LNCAP (cell line): ENCODE results near the gene FZD4.

Experiments used
- CTCF ChIP-seq: fragments of 450-650 bp; IDR thresholded peaks from 2 replicates; pipeline ENCODE4 v1.5.1; 2017; ENCODE audit warnings: mild to moderate bottlenecking

The FZD4 gene

DNA sequence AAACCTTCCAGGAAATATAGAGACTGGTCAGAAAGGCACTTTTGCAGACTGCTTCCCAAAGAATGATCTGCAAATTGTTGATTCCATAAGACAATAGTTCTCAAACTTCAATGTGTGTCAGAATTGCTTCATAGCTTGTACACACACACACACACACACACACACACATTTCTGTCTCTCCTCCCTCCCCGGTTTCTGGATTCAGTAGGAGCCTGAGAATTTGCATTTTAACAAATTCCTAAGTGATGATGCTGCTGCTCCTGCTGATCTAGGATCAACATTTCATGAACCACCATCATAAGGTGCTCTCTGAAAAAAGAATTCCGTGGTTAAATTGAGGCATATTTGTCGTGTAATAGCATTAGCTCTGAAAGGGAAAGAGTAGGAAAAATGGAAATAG lies 35.3 kb upstream of the FZD4 start:
- TF ChIP-seq CTCF: no peak

- no peak for TF ChIP-seq CTCF
These were observed 34.8 kb upstream of the FZD4 start for GRCh38 chr11:86990031-86990430.

DNA sequence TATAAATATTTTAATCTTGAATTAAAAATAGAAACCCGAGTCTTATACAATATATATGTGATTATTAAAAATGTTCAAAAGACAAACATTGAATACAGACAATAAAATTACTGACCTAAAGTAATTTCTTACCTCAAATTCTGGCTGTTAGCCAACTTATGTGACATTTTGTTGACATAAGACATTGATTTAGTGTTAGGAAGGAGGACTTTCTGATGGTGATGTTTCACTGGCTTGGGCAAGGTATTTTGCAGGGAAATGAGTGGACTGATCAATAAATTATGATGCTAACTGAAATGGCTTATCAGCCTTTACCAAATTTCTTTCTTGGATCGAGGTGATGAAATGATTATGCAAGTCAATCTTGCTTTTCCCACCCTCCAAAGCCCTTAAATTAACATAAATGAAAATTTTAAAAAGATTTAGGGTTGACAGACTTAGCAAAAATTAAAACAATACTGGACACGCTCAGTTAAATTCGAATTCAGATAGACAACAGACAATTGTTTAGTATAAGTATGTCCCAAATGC lies 33.2 kb upstream of the FZD4 start:
- TF ChIP-seq CTCF: no peak

DNA sequence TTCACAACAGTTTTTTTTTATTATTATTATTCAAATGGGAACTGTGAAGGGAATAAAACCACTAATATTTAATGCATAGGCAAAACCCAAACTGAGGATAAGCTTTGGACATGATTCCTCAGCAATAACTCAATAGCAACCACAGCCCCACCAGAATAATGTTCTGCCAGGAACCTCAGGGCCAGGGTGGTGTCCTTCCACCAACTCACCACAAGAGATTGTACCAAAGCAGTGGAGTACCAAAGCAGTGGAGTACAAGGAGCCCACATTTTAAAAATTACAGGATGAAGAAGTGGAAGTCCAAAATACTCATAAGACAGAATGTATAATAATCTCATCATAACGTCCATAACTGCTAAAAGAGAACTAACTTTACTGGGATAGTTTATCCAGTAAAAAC lies 32.5 kb upstream of the FZD4 start:
- no peak for TF ChIP-seq CTCF

GRCh38 chr11:86984701-86985100 lies 29.5 kb upstream of the FZD4 start:
- TF ChIP-seq CTCF: no peak

GRCh38 chr11:86983021-86983488 lies 27.9 kb upstream of the FZD4 start:
- TF ChIP-seq CTCF: no peak

DNA sequence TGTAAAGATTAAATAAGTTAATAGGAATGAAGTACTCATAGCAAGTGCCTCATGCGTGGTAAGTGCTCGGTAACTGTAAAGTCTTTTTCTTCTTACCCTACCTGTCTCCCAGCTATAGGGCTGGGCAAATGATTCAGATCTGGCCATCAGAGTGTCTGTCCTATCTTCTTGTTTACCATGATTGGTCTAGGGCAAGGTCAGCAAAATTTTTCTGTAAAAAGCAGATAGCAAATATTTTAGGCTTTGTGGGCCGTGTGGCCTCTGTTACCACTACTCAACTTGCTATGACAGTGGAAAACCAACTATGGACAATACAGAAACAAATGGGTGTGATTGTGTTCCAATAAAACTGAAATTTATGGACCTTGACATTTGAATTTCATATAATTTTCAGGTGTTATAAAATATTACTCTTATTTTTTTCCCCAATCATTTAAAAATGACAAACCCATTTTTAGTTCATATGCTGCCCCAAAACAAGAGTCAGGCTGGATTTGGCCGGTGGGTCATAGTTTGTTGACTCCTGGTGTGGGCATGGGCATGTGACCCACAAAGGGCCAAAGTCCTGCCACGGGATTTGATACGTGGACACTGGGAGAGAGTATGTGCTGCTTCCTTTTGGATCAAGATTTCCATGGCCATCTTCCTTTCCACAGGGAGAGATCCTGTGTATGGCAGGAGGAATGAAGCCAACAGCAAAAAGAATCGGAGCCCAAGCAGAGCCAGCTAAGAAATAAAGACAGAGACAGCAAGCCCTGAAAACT lies 26.8 kb upstream of the FZD4 start:
- TF ChIP-seq CTCF: no peak
